C4-2B (cell line): ENCODE measurements around the gene GRIP2.

ENCODE experiments used
- CTCF ChIP-seq: fragments of 450-650 bp; conservative IDR thresholded peaks from 2 replicates; pipeline ENCODE4 v1.5.1; 2017; ENCODE audit warnings: mild to moderate bottlenecking
- ZFX ChIP-seq: fragments of 450-650 bp; IDR thresholded peaks from 2 replicates; pipeline ENCODE4 v1.6.1; 2017

GRCh38 chr3:14518893-14519292 lies 21.2 kb downstream of the GRIP2 start:
- TF ChIP-seq CTCF (no peak), ZFX (no peak)
